A549 treated with GW870086 at 1 μM for 4 hours (cell line): ENCODE measurements around the gene VPS13D. TPM values are rescaled to one million over a fixed set of nuclear protein-coding genes. Genes with fewer than 3 reads are reported as not detected.

Experiments used
- total RNA-seq: library from RNA; stranded (reverse); fragments of 200-300 nt; extraction: Qiagen RNA extraction; gene quantifications from 5 replicates; pipeline ENCODE4 v1.2.3, GENCODE V29; 2022; ENCODE audit warnings: low read depth

The VPS13D gene, protein sequence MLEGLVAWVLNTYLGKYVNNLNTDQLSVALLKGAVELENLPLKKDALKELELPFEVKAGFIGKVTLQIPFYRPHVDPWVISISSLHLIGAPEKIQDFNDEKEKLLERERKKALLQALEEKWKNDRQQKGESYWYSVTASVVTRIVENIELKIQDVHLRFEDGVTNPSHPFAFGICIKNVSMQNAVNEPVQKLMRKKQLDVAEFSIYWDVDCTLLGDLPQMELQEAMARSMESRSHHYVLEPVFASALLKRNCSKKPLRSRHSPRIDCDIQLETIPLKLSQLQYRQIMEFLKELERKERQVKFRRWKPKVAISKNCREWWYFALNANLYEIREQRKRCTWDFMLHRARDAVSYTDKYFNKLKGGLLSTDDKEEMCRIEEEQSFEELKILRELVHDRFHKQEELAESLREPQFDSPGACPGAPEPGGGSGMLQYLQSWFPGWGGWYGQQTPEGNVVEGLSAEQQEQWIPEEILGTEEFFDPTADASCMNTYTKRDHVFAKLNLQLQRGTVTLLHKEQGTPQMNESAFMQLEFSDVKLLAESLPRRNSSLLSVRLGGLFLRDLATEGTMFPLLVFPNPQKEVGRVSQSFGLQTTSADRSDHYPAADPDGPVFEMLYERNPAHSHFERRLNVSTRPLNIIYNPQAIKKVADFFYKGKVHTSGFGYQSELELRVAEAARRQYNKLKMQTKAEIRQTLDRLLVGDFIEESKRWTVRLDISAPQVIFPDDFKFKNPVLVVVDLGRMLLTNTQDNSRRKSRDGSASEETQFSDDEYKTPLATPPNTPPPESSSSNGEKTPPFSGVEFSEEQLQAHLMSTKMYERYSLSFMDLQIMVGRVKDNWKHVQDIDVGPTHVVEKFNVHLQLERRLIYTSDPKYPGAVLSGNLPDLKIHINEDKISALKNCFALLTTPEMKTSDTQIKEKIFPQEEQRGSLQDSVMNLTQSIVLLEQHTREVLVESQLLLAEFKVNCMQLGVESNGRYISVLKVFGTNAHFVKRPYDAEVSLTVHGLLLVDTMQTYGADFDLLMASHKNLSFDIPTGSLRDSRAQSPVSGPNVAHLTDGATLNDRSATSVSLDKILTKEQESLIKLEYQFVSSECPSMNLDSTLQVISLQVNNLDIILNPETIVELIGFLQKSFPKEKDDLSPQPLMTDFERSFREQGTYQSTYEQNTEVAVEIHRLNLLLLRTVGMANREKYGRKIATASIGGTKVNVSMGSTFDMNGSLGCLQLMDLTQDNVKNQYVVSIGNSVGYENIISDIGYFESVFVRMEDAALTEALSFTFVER (N-terminal part only)
- 6.4 to 6.9 TPM (median 6.7 TPM) in 5 replicates for total RNA-seq

DNA sequence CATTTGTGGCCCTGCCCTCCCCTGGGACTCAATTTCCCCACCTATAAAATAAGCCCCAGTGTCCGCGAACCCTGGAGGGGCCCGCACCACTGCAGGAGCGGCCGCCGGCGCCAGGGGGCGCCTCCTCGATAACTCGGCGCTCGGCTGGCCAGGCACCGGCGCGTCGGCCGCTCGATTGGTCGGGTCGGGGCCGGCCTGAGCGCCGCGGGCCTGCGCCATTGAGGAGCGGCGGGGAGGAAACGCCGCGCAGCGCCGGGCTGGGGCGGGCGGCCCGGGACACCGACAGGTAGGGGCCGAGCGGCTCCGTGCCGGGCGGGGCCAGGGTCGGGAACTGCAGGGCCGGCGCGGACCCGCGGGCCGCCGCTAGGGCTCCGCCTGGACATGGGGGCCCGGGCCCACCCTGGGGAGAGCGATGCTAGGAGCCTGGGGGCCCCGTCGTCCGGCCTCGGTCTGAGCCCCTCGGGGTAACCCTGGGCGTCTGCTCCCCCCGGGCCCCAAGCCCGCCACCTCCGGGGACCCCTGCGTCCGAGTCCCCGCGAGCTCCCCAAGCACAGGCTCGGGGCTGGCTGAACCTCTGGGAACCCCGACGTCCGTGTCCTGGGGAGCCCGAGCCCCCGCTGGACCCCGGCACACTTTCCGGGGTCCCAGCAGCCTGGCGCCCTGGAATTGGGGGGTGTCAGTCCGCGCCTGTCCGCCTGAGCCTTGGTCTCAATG, at the start of gene VPS13D:
TSS of gene VPS13D (plus strand) at position 196 of the 714 bp plus-strand sequence. CDS start 4,237 bp downstream, outside the sequence.

Other genes with a start within 250 kb of the VPS13D start
- gene MFN2, start 249.6 kb upstream of the VPS13D start, total RNA-seq: 31.6 to 36.8 TPM (median 32.3 TPM) in 5 replicates
- 11.7 to 15.5 TPM (median 13.0 TPM) in 5 replicates for gene MIIP, start 210.5 kb upstream of the VPS13D start, total RNA-seq
- 0.06 to 0.23 TPM (median 0.11 TPM) in 5 replicates for gene TNFRSF8, start 166.7 kb upstream of the VPS13D start, total RNA-seq
- 0.42 to 0.66 TPM (median 0.53 TPM) in 5 replicates for gene TNFRSF1B, start 63.0 kb upstream of the VPS13D start, total RNA-seq